Small intestine (tissue), 7 donors: Measurements from ENCODE around the gene C16orf90. TPM values are rescaled to one million over a fixed set of nuclear protein-coding genes. Genes with fewer than 3 reads are reported as not detected.

ENCODE experiments used
- DNase-seq, 2 donors: peaks; one replicate each; pipeline versions ENCODE4 v3.0.0 to v3.0.0-alpha.2; 2013
- FAIRE-seq: peaks from 2 replicates; lab custom pipeline; 2012; peaks lifted over from hg19 to GRCh38; lab: Jason Lieb, UNC
- H3K27ac ChIP-seq, 3 donors: one replicate each; pipeline ENCODE4 v1.5.1; 2013; ENCODE audit warnings: low read length in 2 of 3, mild to moderate bottlenecking in 2 of 3, control low read depth in 1 of 3, inconsistent platforms in 1 of 3, low read depth in 1 of 3, moderate library complexity in 1 of 3
- H3K27me3 ChIP-seq, 3 donors: one replicate each; pipeline ENCODE4 v1.6.1; 2013; ENCODE audit warnings: low read length in 3 of 3, inconsistent platforms in 1 of 3; ENCODE audit not compliant: control insufficient read depth in 3 of 3, insufficient read depth in 3 of 3
- H3K36me3 ChIP-seq, 3 donors: one replicate each; pipeline ENCODE4 v1.6.1; 2013; ENCODE audit warnings: low read length in 3 of 3, inconsistent platforms in 1 of 3, low read depth in 1 of 3, mild to moderate bottlenecking in 1 of 3, moderate library complexity in 1 of 3; ENCODE audit not compliant: control insufficient read depth in 3 of 3, insufficient read depth in 2 of 3
- H3K4me1 ChIP-seq, 3 donors: one replicate each; pipeline ENCODE4 v1.6.1; 2013; ENCODE audit warnings: low read length in 2 of 3, inconsistent platforms in 1 of 3, low read depth in 1 of 3, mild to moderate bottlenecking in 1 of 3, moderate library complexity in 1 of 3; ENCODE audit not compliant: control insufficient read depth in 3 of 3, insufficient read depth in 2 of 3
- H3K4me3 ChIP-seq, 3 donors: one replicate each; pipeline ENCODE4 v1.5.1; 2013; ENCODE audit warnings: low read length in 3 of 3, control low read depth in 1 of 3, inconsistent platforms in 1 of 3, low read depth in 1 of 3, mild to moderate bottlenecking in 1 of 3, moderate library complexity in 1 of 3
- H3K9me3 ChIP-seq, 2 donors: one replicate each; pipeline ENCODE4 v1.6.1; 2013; ENCODE audit warnings: low read depth in 1 of 2, low read length in 1 of 2; ENCODE audit not compliant: control insufficient read depth in 2 of 2, insufficient read depth in 1 of 2
- WGBS, 3 donors: extraction: QIAGEN DNeasy Blood & Tissue Kit; methylation state at CpG; one replicate each; pipeline ENCODE4 v1.1.7; 2013; 5-methylcytosine and 5-hydroxymethylcytosine counted together
- polyA plus RNA-seq, 4 donors: library from polyadenylated mRNA; stranded (reverse) in 3 of 4; unstranded in 1 of 4; fragments of 200-250 nt in 3 of 4; fragments of 120-200 nt in 1 of 4; gene quantifications; one replicate each; pipeline versions ENCODE4 v1.2.1 to v1.2.3, GENCODE V29; 2013
- donor health status: healthy with polysubstance abuse.
- donor health status: control.
- donor health status: control.
- donor health status: Bipolar disorder and iron deficiency.
- donor health status: healthy.

C16orf90 gene
- polyA plus RNA-seq, 4 donors: 0.09 TPM; not detected in 3

- no peaks in the 10 kb centered on the region for H3K27me3 ChIP-seq
- 94 to 96% (median 94%) methylated on average over 14 to 16 of the region's 16 CpGs for WGBS, 3 donors
- no peak overlapping the region for H3K27ac ChIP-seq
- no peaks in the 10 kb centered on the region for H3K9me3 ChIP-seq
- no peak overlapping the region for H3K4me3 ChIP-seq
- no peaks in the 10 kb centered on the region for H3K36me3 ChIP-seq
- FAIRE-seq (no peak), DNase-seq (no peak)
- no peaks in the 10 kb centered on the region for H3K4me1 ChIP-seq
These were observed 809 bp downstream of the C16orf90 start for GRCh38 chr16:3494386-3494973.

GRCh38 chr16:3492356-3492755, 2.9 kb downstream of the C16orf90 start:
- H3K4me1 ChIP-seq: no peaks in the 10 kb centered on the region
- no peak overlapping the region for H3K27ac ChIP-seq
- FAIRE-seq (no peak), DNase-seq (no peak)
- H3K4me3 ChIP-seq: no peak overlapping the region
- 76 to 87% (median 80%) methylated on average over 10 of the region's 10 CpGs for WGBS, 3 donors
- H3K36me3 ChIP-seq: peaks cover 0 to 10% (median 1%) of the 10 kb centered on the region in 3 donors
- H3K9me3 ChIP-seq: no peaks in the 10 kb centered on the region
- no peaks in the 10 kb centered on the region for H3K27me3 ChIP-seq

- no peaks in the 10 kb centered on the region for H3K4me1 ChIP-seq
- DNase-seq: peak; percentile 21 to 24
- no peak overlapping the region for H3K27ac ChIP-seq
- no peak overlapping the region for H3K4me3 ChIP-seq
- 30 to 52% (median 36%) methylated on average over 17 of the region's 17 CpGs for WGBS, 3 donors
- peaks cover 0 to 23% (median 6%) of the 10 kb centered on the region in 3 donors for H3K36me3 ChIP-seq
- no peak for FAIRE-seq
- no peaks in the 10 kb centered on the region for H3K27me3 ChIP-seq
- H3K9me3 ChIP-seq: no peaks in the 10 kb centered on the region
These were observed 4.2 kb downstream of the C16orf90 start for GRCh38 chr16:3490911-3491629.

- 75 to 81% (median 79%) methylated on average over 9 of the region's 13 CpGs for WGBS, 3 donors
- DNase-seq (no peak), FAIRE-seq (no peak)
- H3K4me3 ChIP-seq: no peak overlapping the region
- H3K36me3 ChIP-seq: peaks cover 7 to 45% (median 9%) of the 10 kb centered on the region in 3 donors
- H3K4me1 ChIP-seq: no peaks in the 10 kb centered on the region
- H3K9me3 ChIP-seq: no peaks in the 10 kb centered on the region
- no peak overlapping the region for H3K27ac ChIP-seq
- no peaks in the 10 kb centered on the region for H3K27me3 ChIP-seq
These were observed 6.5 kb downstream of the C16orf90 start for GRCh38 chr16:3488801-3489200.

- H3K4me1 ChIP-seq: no peaks in the 10 kb centered on the region
- no peaks in the 10 kb centered on the region for H3K9me3 ChIP-seq
- DNase-seq (no peak), FAIRE-seq (no peak)
- H3K36me3 ChIP-seq: peaks cover 12 to 56% (median 13%) of the 10 kb centered on the region in 3 donors
- no peaks in the 10 kb centered on the region for H3K27me3 ChIP-seq
- no peak overlapping the region for H3K27ac ChIP-seq
- WGBS, 3 donors: 86 to 88% (median 86%) methylated on average over 24 of the region's 24 CpGs
- no peak overlapping the region for H3K4me3 ChIP-seq
These were observed 7.5 kb downstream of the C16orf90 start for GRCh38 chr16:3487521-3488410.

- DNase-seq (no peak), FAIRE-seq (no peak)
- Histone ChIP-seq H3K4me1 (no peaks in the 10 kb centered on the region), H3K36me3 (peaks cover 16 to 66% (median 17%) of the 10 kb centered on the region in 3 donors), H3K4me3 (no peak overlapping the region), H3K27ac (no peak overlapping the region), H3K9me3 (no peaks in the 10 kb centered on the region), H3K27me3 (no peaks in the 10 kb centered on the region)
- 90 to 92% (median 90%) methylated on average over 24 of the region's 24 CpGs for WGBS, 3 donors
These were observed 8.6 kb downstream of the C16orf90 start for GRCh38 chr16:3486506-3487215.

- 92 to 94% (median 93%) methylated on average over 20 of the region's 20 CpGs for WGBS, 3 donors
- Histone ChIP-seq H3K36me3 (peaks cover 16 to 73% (median 17%) of the 10 kb centered on the region in 3 donors), H3K4me3 (no peak overlapping the region), H3K27ac (no peak overlapping the region), H3K27me3 (no peaks in the 10 kb centered on the region), H3K4me1 (no peaks in the 10 kb centered on the region), H3K9me3 (no peaks in the 10 kb centered on the region)
- no peak for FAIRE-seq
- DNase-seq: no peak
These were observed 9.3 kb downstream of the C16orf90 start for GRCh38 chr16:3485821-3486505.
